DMS53 treated with DMSO at 0.1 percent for 48 hours (cell line): ENCODE measurements around the gene CNPPD1.
A peak's percentile ranks its signal among the peaks of the same experiment; 100 is the strongest.

ENCODE experiments used
- DNase-seq: peaks from one replicate; lab custom pipeline; 2025; ENCODE audit not compliant: unreplicated experiment; lab: John Stamatoyannopoulos, UW

The CNPPD1 gene

DNA sequence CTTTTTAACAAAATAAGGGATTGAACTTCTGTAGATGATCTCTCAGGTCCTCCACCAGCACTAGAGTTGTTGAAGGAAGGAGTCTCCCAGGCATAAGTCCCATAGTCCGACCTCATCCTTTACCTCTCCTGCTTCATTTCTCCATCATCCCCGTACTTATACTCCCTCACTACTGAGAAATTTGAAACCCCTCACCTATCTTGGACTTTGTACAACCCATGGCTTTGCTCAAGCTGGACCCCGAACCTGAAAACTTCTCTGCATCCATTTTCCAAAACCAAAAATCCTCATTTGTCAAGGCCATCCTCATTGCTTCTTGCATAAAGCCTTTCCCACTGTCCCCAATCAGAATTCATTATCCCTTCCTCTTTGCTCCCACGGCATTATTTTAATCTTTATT lies 15.6 kb downstream of the CNPPD1 start:
- no peak for DNase-seq

DNA sequence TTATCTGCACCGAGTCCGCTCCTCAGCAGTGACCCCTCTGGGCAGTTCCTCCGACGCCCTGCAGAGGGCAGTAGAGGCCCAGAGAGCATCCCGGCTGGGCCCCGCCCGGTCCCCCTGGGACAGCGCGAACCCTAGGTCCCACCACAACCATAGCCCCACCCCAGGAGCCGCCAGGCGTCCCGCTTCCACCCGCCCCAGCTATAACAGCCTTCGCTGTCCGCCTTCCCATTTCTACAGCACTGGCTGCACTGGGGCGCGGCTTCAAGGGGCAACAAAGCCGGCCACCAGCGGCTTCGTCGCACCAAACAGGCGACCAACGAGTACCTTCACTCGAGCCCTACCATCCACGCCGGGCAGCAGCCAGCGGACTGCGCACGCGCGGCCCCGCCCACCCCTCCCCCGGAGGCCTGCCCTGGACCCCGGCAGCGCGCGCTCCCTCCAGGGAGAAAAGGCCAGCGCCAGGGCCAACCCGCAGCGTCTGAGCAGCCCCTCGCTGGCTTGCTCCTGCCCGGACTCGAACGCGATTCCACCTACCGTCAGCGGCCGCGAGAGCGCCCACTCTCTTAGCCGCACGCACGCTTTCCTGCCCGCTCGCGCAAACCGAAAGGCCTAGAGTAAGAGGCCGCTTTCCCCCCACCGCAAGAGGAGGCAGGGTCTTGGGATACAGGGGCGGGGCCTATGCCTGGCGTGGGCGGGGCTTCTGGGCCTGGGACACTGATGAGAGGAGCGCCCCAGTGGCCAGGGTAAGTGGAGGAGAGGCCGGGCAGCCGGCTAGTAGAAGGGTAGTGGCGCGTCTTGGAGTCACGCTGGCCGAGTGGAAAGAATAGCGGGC lies 16.3 kb downstream of the CNPPD1 start, which contains the start of gene NHEJ1:
NHEJ1 (minus strand) TSS at position 630 of the 832 bp plus-strand sequence. CDS start 2,453 bp downstream, outside the sequence.
- peak; percentile 65 for DNase-seq

DNA sequence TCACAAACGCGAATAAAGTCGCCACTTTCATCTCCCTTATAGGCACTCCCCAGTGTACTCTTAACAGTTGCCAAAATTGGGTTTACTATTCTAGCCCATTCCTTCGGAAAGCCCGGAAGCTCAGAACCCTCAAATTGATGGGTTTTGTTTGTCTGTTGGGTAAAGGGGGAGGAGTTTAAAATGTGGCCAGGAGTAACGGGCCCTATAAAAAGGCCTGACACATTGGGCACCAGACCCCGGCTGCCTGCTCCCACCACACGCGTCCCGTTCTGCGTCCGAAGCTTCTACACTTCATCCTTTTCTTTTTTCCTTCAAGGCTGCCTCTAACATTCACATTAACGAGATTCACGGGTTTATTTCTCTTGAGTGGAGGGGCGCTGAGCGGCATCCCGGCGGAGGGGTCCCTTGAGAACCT lies 16.9 kb downstream of the CNPPD1 start:
- DNase-seq, result no peak

DNA sequence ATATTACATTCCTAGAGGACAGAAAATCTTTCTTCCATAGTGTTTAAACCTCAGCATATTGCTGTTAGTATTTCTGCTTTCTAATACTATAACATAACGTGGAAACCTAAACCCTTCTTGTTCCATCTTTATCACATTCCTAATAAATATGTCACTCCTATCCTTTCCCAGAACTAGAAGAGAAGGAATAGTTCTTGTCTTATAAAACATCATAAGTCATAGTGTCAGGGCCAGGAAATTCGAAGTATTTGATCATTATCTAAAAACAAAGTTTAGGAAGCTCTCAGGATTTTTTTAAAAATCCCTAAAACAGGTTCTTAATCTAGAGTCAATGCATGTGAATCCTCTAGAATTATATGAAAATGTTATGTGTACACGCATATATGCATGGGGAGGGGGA lies 18.1 kb downstream of the CNPPD1 start:
- DNase-seq, result no peak

DNA sequence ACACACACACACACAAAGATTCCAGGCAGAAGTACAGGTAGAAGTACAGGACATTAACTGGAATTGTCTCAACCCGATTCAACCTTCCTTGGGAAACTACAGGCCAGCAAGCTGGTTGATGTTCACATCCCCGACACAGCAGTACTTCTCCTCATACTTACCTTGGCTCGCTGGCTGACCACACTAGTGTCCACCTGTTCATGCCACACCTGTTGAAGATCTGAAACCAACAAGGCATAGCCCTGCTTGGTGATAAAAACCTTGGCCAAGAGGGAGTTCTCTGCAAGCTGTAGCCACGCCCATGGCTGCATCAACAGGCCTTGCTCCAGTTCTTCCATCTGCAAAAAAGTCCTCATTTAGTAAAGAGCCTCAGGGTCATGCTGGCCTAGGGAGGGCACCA lies 18.7 kb downstream of the CNPPD1 start:
- DNase-seq, result no peak

DNA sequence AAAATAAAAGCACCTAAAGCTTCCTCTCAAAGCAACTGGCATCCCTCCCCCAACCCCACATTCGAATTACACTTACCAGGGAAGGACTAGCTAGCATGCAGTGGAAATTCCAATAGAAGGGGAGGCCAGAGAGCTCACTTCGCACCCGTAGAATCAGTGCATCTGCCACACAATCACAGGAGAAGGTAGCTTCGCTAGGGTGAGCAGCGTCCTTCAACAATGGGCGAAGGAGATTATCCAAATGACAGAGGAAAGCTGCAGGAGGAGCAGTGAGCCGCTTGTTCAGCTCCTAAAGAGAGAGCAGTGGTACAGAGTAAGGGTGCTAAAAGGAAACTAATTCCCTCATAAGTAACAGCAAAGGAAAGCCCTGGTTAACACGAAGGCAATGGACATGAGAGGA lies 19.3 kb downstream of the CNPPD1 start:
- no peak for DNase-seq

DNA sequence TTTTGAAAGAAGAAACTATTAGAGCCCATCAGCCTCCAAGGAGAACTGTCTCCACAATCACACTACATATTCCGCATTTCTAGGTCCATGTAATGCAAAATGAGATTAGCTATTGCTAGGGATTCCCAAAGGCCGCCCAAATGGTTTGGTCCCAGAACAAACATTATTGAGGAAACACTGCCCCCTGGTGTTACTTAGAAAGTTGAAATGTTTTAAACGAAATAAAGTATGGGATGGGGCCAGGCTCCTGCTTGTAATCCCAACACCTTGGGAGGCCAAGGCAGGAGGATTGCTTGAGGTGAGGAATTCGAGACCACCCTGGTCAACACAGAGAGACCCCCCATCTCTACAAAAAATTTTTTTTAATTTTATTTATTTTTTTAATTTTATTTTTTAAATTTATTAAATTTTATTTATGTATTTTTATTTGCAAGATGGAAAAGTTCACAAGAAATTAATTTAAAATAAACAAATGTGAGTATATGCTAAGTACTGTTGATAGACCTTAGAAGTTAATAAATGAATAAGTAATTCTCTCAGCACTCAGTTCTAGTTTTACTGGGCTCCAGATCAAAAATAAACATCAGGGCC lies 21.6 kb downstream of the CNPPD1 start:
- DNase-seq, result peak; percentile 65

DNA sequence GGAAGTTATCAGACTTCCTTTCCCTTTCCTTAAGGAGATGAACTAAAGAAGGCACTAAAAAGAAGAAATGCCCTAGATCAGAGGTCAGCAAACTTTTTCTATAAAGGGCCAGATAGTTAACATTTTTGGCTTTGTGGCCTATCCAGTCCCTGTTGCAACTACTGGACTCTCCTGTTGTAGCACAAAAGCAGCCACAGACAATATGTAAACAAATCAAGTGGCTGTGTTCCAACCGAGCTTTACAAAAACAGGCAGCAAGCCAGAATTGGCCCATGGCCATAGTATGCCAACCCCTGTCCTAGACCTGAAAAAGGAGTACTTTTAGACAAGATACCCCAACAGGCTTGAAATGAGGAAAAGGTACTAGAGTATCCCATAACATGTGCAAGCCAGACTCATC lies 27.1 kb downstream of the CNPPD1 start:
- peak; percentile 25 for DNase-seq

DNA sequence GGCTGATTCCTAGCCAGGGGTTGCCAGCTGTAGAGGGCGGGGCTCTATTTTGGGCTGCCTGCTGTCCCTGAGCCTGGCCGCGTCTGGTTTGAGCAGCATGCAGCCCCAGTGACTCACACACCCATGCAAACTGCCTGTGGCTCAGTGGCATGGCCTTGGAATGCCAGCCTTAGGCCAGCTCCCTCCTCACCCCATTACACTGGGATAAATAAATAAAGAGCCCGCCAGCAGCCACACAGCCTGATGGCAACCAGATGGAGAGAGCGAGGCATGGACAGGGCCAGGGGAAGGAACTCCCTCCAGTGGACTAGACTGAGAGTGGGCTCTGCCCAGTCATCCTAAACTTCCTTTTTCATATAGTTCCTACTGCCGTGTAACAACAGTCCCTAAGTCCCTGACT lies 34.4 kb downstream of the CNPPD1 start:
- no peak for DNase-seq

DNA sequence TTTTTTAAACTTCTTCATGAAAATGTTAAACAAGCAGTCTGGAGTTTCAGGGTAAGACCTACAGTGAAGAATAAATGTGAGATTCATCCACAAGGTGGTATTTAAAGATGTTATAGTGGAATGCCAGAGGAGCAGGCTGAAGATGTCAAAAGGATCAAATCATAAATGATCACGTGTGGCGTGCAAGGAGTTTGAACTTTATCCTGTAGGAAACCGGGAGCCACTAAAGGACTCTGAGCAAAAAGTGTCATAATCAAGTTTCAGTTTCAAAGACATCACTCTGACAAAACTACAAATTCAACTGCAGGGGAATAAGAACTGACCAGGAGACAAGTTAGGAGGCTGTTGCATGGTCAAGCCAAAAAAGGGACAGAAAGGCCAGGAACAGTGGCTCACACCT lies 36.0 kb downstream of the CNPPD1 start:
- no peak for DNase-seq

DNA sequence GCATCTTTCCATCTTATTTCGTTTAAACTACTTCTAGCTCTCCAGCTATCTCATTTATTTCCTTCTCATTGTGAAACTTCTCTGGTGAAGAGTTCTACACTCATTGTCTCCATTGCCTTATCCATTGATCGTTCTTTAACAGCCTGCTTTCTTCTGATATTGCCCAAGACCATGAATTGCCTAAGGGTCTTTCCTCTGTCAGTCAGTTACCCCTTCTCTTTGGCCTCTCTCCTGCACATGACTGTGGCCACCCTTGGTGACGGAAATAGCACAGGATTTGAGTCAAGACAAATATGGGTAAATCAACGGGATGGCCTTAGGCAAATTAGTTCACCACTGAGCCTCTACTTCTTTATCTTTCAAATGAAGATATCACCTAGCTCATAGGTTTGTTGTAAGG lies 42.7 kb downstream of the CNPPD1 start:
- DNase-seq, result no peak

DNA sequence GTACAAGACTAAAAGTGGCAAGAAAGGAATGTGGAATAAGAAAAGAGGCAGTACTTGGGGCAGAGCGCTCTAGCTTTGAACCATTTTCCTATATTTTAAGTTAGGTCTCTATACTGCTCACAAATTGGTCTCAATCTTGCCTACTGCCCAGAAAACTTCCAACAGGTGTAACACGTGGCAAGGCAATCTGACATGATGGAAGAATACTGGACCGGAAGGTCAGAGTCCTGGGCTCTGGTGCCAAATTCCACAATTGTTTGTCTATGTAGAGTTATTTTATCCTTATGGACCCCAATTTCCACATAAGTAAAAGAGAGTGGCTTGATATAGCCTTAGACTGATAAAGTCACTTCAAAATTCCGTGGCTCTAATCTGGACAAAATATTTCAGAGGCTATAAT lies 45.0 kb downstream of the CNPPD1 start:
- DNase-seq, result no peak

DNA sequence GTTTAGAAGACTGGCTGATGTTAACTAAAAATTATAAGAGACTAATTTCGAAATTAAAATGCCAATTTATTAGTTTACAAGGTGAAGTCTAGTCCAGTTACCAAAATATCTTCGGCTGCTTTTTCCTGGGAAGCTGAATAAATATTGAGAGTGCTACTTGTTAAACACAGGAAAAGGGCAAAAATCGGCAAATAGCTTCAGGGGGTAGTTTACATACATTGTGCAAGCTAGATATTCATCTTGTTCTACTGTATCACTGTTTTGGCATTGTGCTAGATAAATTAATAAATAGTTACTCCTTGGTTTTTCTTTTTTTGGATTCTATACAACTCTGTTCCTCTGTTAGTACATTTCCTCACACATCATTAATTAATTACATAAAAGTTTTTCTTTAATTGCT lies 45.4 kb downstream of the CNPPD1 start:
- no peak for DNase-seq

DNA sequence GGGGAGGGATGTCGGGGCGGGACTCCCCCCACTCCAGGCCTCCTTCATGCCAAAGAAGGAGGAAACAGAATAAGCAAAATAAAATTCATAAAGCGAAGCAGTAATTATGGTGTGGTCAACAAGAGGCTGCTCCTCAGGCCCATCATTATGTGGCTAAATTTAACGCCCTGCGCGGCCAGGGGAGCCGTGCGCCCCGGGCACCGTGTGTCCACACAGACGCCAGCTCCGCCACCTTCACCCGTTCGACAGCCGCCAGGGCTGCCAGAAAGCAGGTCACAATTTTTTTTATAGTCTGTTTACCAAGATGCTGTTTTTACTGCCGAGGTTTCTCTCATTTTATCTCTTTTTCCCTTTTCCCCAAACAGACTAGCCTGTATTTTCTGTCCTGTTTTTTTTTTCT lies 47.1 kb downstream of the CNPPD1 start:
- no peak for DNase-seq

DNA sequence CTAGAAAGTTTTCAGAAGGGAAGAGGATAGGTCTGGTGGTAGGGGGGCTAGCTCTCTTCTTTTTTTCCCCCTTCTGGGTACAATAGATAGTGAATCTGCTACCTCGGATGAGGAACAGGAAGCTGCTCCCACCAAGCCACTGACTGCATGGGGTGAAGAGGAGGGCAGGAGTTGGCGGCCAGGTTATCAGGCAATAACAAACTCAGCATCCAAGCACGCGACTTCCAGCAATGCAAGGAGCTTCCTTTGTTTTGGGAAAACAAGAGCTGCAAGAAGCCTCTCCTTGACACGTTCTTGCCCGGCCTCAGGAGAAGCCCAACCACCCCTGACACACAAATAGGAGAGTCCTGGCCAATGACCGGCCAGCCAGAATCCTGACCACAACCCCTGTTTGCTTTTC lies 48.3 kb downstream of the CNPPD1 start:
- DNase-seq, result no peak

DNA sequence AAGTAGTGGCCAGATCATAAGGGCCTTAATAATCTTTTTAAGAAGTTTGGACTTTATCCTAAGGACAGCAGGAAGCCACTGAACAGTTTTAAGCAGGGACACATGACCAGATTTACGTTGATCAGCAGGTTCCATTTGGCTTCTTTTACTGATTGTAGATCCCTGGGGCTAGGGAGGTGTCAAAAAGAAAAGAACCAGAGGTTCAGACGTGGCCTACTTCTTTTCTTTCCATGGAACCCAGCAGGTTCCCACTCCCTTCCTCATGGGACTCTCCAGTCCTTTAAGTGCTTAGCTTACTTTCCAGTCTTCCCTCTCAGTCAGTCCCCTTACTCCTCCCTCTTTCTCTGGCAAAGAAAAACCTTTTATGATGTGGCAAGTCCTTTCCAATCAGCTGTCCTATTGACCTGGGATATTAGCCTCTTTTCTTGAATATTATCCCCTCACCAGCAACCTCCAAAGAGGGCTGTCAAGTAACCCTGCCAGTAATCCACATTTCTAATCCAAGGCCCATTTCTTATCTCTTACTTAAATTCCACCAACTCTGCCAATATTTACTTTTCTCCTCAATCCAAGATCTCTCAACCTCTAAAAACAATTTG lies 49.6 kb downstream of the CNPPD1 start:
- DNase-seq, result no peak

DNA sequence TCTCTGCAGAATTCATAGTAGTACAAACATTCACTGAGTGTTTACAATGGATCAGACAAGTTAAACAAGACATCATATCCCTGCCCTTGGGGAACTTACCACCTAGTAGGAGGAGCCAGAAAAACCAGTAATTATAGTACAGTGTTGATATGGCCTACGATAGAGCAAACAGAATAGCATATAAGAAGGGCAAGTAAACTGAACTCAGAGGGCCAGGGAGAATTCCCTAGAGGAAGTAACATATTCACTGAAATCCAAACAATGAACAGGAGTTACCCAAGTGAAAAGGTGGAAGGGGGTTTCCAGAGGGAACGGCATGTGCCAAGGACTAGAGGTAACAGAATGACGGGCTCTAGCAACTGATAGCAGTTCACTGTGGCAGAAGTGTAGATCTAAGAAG lies 50.2 kb downstream of the CNPPD1 start:
- DNase-seq, result no peak

DNA sequence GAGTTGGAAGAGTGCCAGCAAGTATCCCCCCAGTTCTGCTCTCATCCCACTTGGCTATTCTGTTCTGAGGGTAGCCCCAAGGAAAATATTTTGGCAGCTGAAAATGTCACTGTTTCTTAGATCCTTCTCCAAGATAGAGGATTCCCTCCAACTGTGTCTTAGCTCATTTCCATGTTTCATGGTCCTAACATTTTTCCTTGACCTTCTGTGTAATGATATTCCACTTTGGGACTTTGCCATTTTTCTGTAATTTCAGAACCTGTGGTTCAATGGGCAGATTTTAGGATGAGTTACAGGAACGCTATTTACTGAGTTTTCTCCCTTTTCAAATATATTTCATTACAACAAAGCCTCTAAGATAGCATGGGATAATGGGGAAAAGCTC lies 50.8 kb downstream of the CNPPD1 start:
- no peak for DNase-seq

DNA sequence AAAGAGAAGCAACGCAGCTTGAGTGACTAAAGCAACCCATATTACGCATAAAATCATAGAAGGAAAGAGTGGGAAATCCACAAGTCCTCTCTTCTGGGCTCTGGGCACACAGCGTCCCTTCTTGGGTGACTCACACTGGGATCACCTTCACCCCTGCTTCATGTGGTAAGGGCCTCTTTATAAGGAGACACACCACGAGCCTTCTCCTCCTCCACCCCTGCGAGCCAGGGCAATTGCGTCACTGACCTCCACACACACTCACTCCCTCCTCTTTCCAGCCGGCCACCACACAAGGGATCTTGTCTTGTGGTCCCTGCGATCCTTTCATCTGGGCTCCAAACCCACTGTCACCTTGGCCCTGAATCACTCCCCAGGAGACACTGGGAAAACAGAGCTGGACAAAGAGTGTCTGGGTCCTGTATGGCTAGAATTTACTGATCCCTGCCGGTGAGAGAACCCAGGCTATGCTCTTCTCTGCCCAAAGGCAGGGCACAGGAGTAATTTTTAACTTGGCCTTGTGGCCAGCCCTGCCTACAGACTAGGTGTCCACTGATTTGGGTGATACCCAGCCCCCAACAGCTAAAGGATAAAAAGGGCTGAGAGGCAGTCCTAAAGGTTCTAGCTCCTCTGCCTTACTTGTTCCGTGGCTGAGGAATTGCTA lies 51.4 kb downstream of the CNPPD1 start:
- no peak for DNase-seq

DNA sequence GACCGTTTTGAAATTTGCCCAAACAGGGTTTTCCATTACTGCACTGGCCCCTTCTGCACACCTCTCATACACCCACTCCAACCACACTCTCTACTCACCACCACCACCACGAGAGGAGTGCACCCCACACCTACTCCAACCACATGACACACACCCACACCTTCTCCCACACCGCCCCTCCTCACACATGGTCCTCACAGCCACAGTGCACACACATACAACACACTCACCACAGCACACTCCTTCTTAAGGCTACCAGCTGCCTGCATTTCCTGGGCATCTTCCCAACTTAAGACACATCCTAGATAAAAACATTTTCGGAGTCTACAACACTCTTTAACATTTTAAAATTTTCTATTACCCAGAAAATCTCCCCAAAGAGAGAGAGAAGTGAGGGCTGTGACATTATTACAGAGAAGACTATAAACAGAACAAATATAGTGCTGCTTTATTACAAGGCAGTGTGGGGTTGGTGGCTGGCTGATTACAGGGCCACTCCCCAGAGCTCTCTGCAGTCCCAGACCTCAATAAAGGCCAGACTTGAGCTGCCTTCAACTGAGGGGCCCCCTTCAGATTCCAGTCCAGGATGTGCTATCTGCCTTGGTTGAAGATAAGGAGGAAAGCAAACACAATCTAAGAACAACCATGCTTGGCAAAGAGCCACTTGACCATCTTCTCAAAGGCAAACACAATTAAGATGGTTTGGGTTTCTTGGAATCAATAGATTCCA lies 52.2 kb downstream of the CNPPD1 start:
- no peak for DNase-seq
